ENCODE results near the gene CHTF18. TPM values are rescaled to one million over a fixed set of nuclear protein-coding genes. Genes with fewer than 3 reads are reported as not detected.
"Not testable (repeated sequence)": the region's sequence is repeated elsewhere in the genome, so short reads cannot be mapped to it uniquely, and the experiment has no call there.

CHTF18 gene
- polyA plus RNA-seq, 1 donor (not counting 4 experiments of a cell fraction or from before 2014, with no cell fraction given), result 5.7 TPM

- TF ChIP-seq EZH2 (IDR thresholded peaks at IDR 0.05; ENCODE audit: low read length) (no peak), CTCF (optimal IDR thresholded peaks at IDR 0.05 in 1 of 3, IDR thresholded peaks at IDR 0.05 in 1 of 3, conservative IDR thresholded peaks at IDR 0.05 in 1 of 3; ENCODE audit: extremely low read depth in 1 of 3, insufficient read depth in 2 of 3, low read length in 3 of 3) (no peak)
- no peak overlapping the region for H2AFZ ChIP-seq (ENCODE audit: control insufficient read depth, low read length)
- H3K9me3 ChIP-seq (ENCODE audit: control insufficient read depth, low read depth, low read length), result no peaks in the 10 kb centered on the region
- H4K20me1 ChIP-seq (ENCODE audit: control insufficient read depth, extremely low read depth, insufficient read depth, low read length), result no peaks in the 10 kb centered on the region
- H3K36me3 ChIP-seq (ENCODE audit: control insufficient read depth in 2 of 2, extremely low read depth in 1 of 2, insufficient read depth in 2 of 2, low read length in 2 of 2), result no peaks in the 10 kb centered on the region
- H3K27ac ChIP-seq (ENCODE audit: control insufficient read depth, insufficient read depth, low read length), result no peak overlapping the region
- H3K27me3 ChIP-seq (ENCODE audit: control insufficient read depth, extremely low read depth, insufficient read depth, low read length), result no peaks in the 10 kb centered on the region
- FAIRE-seq (no peak), DNase-seq (ENCODE audit: low read depth, low spot score) (no peak)
- no peak overlapping the region for H3K4me2 ChIP-seq (ENCODE audit: control insufficient read depth, extremely low read depth, insufficient read depth, low read depth, low read length)
- dilution Hi-C loops (cut with MboI; ENCODE audit: extremely low pct_ligation_motif_present, low sequenced_read_pairs), result no loop called here
- no peaks in the 10 kb centered on the region for H3K4me1 ChIP-seq (ENCODE audit: control insufficient read depth, extremely low read depth, insufficient read depth, low read length)
- H3K79me2 ChIP-seq (ENCODE audit: control insufficient read depth, insufficient read depth, low read length), result no peaks in the 10 kb centered on the region
- H3K4me3 ChIP-seq (ENCODE audit: control insufficient read depth in 2 of 3, extremely low read depth in 1 of 3, insufficient read depth in 2 of 3, low read depth in 1 of 3, low read length in 3 of 3), result no peak overlapping the region
- no peaks in the 10 kb centered on the region for H3K9me1 ChIP-seq (ENCODE audit: control insufficient read depth, extremely low read depth, insufficient read depth, low read length)
- H3K9ac ChIP-seq (ENCODE audit: control insufficient read depth, extremely low read depth, insufficient read depth, low read length), result no peak overlapping the region
These were observed 47.8 kb downstream of the CHTF18 start for GRCh38 chr16:836221-836620.

- H3K27ac ChIP-seq (ENCODE audit: control insufficient read depth, insufficient read depth, low read length); DNase-seq (ENCODE audit: low read depth, low spot score); dilution Hi-C loops (cut with MboI; ENCODE audit: extremely low pct_ligation_motif_present, low sequenced_read_pairs); H4K20me1 ChIP-seq (ENCODE audit: control insufficient read depth, extremely low read depth, insufficient read depth, low read length); H3K27me3 ChIP-seq (ENCODE audit: control insufficient read depth, extremely low read depth, insufficient read depth, low read length); FAIRE-seq; H3K79me2 ChIP-seq (ENCODE audit: control insufficient read depth, insufficient read depth, low read length); H3K4me1 ChIP-seq (ENCODE audit: control insufficient read depth, extremely low read depth, insufficient read depth, low read length); H3K9me1 ChIP-seq (ENCODE audit: control insufficient read depth, extremely low read depth, insufficient read depth, low read length); H3K4me3 ChIP-seq (ENCODE audit: control insufficient read depth in 2 of 3, extremely low read depth in 1 of 3, insufficient read depth in 2 of 3, low read depth in 1 of 3, low read length in 3 of 3); H3K4me2 ChIP-seq (ENCODE audit: control insufficient read depth, extremely low read depth, insufficient read depth, low read depth, low read length); H3K9me3 ChIP-seq (ENCODE audit: control insufficient read depth, low read depth, low read length); H3K36me3 ChIP-seq (ENCODE audit: control insufficient read depth in 2 of 2, extremely low read depth in 1 of 2, insufficient read depth in 2 of 2, low read length in 2 of 2); H3K9ac ChIP-seq (ENCODE audit: control insufficient read depth, extremely low read depth, insufficient read depth, low read length); H2AFZ ChIP-seq (ENCODE audit: control insufficient read depth, low read length): not testable (repeated sequence)
These were observed 48.4 kb downstream of the CHTF18 start for GRCh38 chr16:836822-837221.

GRCh38 chr16:838741-839140, 50.3 kb downstream of the CHTF18 start:
- Histone ChIP-seq H3K36me3 (ENCODE audit: control insufficient read depth in 2 of 2, extremely low read depth in 1 of 2, insufficient read depth in 2 of 2, low read length in 2 of 2) (no peaks in the 10 kb centered on the region), H3K4me1 (ENCODE audit: control insufficient read depth, extremely low read depth, insufficient read depth, low read length) (no peaks in the 10 kb centered on the region), H2AFZ (ENCODE audit: control insufficient read depth, low read length) (no peak overlapping the region), H3K9me1 (ENCODE audit: control insufficient read depth, extremely low read depth, insufficient read depth, low read length) (no peaks in the 10 kb centered on the region), H3K9me3 (ENCODE audit: control insufficient read depth, low read depth, low read length) (no peaks in the 10 kb centered on the region), H3K4me3 (ENCODE audit: control insufficient read depth in 2 of 3, extremely low read depth in 1 of 3, insufficient read depth in 2 of 3, low read depth in 1 of 3, low read length in 3 of 3) (no peak overlapping the region), H3K27ac (ENCODE audit: control insufficient read depth, insufficient read depth, low read length) (no peak overlapping the region), H3K9ac (ENCODE audit: control insufficient read depth, extremely low read depth, insufficient read depth, low read length) (no peak overlapping the region), H3K4me2 (ENCODE audit: control insufficient read depth, extremely low read depth, insufficient read depth, low read depth, low read length) (no peak overlapping the region), H3K27me3 (ENCODE audit: control insufficient read depth, extremely low read depth, insufficient read depth, low read length) (no peaks in the 10 kb centered on the region), H3K79me2 (ENCODE audit: control insufficient read depth, insufficient read depth, low read length) (no peaks in the 10 kb centered on the region), H4K20me1 (ENCODE audit: control insufficient read depth, extremely low read depth, insufficient read depth, low read length) (no peaks in the 10 kb centered on the region)
- dilution Hi-C loops (cut with MboI; ENCODE audit: extremely low pct_ligation_motif_present, low sequenced_read_pairs), result no loop called here
- no peak for FAIRE-seq
- no peak for DNase-seq (ENCODE audit: low read depth, low spot score)
- TF ChIP-seq CTCF (optimal IDR thresholded peaks at IDR 0.05 in 1 of 3, IDR thresholded peaks at IDR 0.05 in 1 of 3, conservative IDR thresholded peaks at IDR 0.05 in 1 of 3; ENCODE audit: extremely low read depth in 1 of 3, insufficient read depth in 2 of 3, low read length in 3 of 3) (no peak), EZH2 (IDR thresholded peaks at IDR 0.05; ENCODE audit: low read length) (no peak)

Measured in keratinocyte (primary cell).